Neural crest cell (in vitro differentiated cells): ENCODE measurements around the gene INPP5J. TPM values are rescaled to one million over a fixed set of nuclear protein-coding genes. Genes with fewer than 3 reads are reported as not detected.
"Not testable (repeated sequence)": the region's sequence is repeated elsewhere in the genome, so short reads cannot be mapped to it uniquely, and the experiment has no call there.

Experiments used
- DNase-seq: peaks from one replicate; pipeline ENCODE4 v3.0.0; 2021; ENCODE audit warnings: low read depth, mixed read lengths, low spot score
- H3K27ac Mint-ChIP-seq: one replicate; pipeline ENCODE4 v1.8.0; 2021; ENCODE audit warnings: mild to moderate bottlenecking, mixed read lengths; ENCODE audit not compliant: unreplicated experiment
- H3K27me3 Mint-ChIP-seq: 2 replicates; pipeline ENCODE4 v1.8.0; 2021; ENCODE audit warnings: low read depth, mild to moderate bottlenecking, mixed read lengths
- H3K36me3 Mint-ChIP-seq: 2 replicates; pipeline ENCODE4 v1.8.0; 2021; ENCODE audit warnings: low read depth, mild to moderate bottlenecking, mixed read lengths
- H3K4me1 Mint-ChIP-seq: 2 replicates; pipeline ENCODE4 v1.8.0; 2021; ENCODE audit warnings: mixed read lengths
- H3K4me3 Mint-ChIP-seq: one replicate; pipeline ENCODE4 v1.8.0; 2021; ENCODE audit warnings: mild to moderate bottlenecking, mixed read lengths
- H3K9me3 Mint-ChIP-seq: 2 replicates; pipeline ENCODE4 v1.8.0; 2021; ENCODE audit warnings: mixed read lengths
- CTCF ChIP-seq: fragments of 200-600 bp; sonication (generic); conservative IDR thresholded peaks from 2 replicates; pipeline ENCODE4 v1.5.0; 2021; ENCODE audit warnings: antibody characterized with exemption, mild to moderate bottlenecking
- total RNA-seq: library from RNA; stranded (reverse); gene quantifications from 2 replicates; pipeline ENCODE4 v1.2.1, GENCODE V29; 2021

Gene INPP5J
- total RNA-seq, 1 donor from 2014 or later: 4.7 TPM

DNA sequence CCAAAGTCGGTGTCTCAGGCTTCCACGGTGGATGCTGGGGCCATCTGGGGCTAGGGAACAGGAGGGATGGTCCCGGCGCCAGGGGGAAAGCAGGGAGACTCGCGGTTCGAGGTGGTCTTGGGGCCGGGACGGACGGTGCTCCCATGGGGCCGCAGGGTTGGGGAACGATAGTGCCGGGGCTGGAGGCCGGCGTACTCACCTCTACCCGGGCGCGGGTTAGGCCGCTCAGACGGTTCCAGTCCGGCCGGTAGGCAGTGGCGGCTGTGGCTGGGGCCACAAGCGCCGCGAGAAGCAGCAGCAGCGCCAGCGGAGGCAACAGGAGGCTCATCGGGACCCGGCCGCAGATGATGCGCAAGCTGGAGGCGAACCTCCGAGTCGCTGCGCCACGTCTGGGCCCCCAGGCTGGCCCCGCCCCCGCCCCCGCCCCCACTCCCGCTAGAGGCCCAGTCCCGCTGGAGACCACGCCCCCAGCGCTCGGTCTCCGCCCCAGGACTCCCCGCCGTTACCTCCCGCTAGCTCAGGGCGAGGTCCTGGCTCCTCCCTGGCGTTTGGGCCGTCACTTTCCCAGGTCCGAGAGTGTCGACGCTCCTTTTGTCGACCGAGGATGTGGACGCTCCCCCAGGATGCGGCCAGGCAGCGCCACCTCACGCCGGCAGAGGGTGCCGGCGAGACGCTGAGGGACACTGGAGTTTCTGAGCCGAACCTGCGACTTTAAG lies 15.4 kb upstream of the INPP5J start, which contains the start of gene SELENOM:
Gene SELENOM, minus strand, starts transcription at position 391 of the 716 bp plus-strand sequence. Its CDS starts 63 bp downstream, at position 328.
- Mint-ChIP-seq H3K27me3 (peaks cover 14% of the 10 kb centered on the region), H3K36me3 (no peaks in the 10 kb centered on the region), H3K4me1 (peaks cover 6% of the 10 kb centered on the region), H3K4me3 (peak within 1 kb of the TSS; percentile 78), H3K27ac (no peak within 1 kb of the TSS), H3K9me3 (no peaks in the 10 kb centered on the region)
- DNase-seq: peak; percentile 83
- peak; percentile 93 for TF ChIP-seq CTCF

DNA sequence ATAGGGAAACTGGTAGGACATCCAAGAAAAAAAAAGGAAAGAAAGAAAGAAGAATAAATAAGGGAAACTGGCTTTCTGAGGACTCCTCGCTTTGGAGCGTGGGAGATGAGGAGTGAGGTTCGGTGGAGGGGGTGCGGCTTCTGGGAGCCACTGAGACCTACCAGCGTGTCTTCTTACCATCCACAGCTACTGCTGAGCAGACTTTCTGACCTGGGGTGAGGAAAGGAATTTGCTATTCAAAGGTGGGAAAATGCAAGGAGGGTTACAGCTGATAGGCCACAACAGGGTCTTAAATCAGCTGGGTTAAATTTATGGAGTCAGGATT lies 14.9 kb upstream of the INPP5J start:
- peaks cover 6% of the 10 kb centered on the region for H3K4me1 Mint-ChIP-seq
- H3K27ac Mint-ChIP-seq: no peak overlapping the region
- H3K9me3 Mint-ChIP-seq: no peaks in the 10 kb centered on the region
- peaks cover 14% of the 10 kb centered on the region for H3K27me3 Mint-ChIP-seq
- peak overlapping the region; percentile 78 for H3K4me3 Mint-ChIP-seq
- DNase-seq: no peak
- peak; percentile 9 for TF ChIP-seq CTCF
- H3K36me3 Mint-ChIP-seq: no peaks in the 10 kb centered on the region

DNA sequence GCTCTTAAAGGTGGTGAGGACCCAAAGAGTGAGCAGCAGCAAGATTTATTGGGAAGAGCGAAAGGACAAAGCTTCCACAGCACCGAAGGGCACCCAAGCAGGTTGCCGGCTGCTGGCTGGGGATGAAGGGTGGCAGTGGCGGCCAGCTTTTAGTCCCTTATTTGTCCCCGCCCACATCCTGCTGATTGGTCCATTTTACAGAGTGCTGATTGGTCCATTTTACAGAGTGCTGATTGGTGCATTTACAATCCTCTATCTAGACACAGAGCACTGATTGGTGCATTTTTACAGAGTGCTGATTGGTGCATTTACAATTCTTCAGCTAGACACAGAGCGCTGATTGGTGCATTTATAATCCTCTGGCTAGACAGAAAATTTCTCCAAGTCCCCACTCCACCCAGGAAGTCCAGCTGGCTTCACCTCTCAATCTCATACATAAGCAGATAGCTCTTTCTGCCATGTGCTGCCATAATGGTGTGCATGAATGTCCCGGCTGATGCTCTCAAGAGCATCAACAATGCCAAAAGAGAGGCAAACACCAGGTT lies 10.1 kb upstream of the INPP5J start:
- DNase-seq, H3K4me3 Mint-ChIP-seq, H3K27ac Mint-ChIP-seq, H3K9me3 Mint-ChIP-seq, H3K27me3 Mint-ChIP-seq, H3K4me1 Mint-ChIP-seq, H3K36me3 Mint-ChIP-seq: not testable (repeated sequence)

DNA sequence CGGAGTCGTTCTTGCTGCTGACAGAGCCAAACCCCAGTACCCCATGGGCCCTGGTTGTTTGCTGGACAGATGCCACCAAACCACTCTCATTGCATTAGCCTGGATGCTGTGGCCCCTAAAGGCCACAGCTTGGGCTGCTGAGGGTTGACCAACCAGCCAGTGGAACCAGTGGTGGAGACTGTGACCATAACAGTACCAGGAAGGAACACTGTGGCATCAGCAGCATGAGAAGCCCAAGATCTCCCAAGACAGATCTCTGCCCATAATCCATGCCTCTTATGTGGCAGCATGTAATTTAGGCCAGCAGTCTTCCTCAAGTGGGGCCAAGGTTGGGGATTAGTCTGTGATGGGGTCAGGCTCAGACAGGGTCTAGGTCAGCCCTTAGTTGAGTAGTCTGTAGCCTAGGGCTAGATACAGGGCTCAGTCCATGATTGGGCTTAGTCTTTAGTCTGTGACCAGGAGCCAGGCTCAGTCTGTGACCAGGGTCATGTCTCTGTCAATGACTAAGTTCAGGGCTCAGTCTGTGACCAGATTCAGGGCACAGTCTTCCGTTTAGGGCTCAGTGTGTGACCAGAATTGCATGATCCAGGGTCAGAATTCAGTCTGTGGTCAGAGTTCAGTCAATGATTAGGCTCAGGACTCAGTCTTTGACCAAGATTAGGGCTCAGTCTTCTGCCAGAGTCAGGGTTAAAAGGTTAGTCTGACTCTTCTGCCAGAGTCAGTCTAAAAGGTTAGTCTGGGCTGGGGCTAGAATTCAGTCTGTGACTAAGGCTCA lies 4.5 kb upstream of the INPP5J start:
- H3K27ac Mint-ChIP-seq: no peak overlapping the region
- no peaks in the 10 kb centered on the region for H3K36me3 Mint-ChIP-seq
- TF ChIP-seq CTCF: no peak
- DNase-seq: no peak
- no peaks in the 10 kb centered on the region for H3K9me3 Mint-ChIP-seq
- peaks cover 3% of the 10 kb centered on the region for H3K4me1 Mint-ChIP-seq
- no peaks in the 10 kb centered on the region for H3K27me3 Mint-ChIP-seq
- H3K4me3 Mint-ChIP-seq: no peak overlapping the region

- peaks cover 11% of the 10 kb centered on the region for H3K4me1 Mint-ChIP-seq
- no peak overlapping the region for H3K4me3 Mint-ChIP-seq
- no peak for DNase-seq
- H3K27me3 Mint-ChIP-seq: no peaks in the 10 kb centered on the region
- H3K36me3 Mint-ChIP-seq: no peaks in the 10 kb centered on the region
- H3K9me3 Mint-ChIP-seq: no peaks in the 10 kb centered on the region
- peak overlapping the region; percentile 52 for H3K27ac Mint-ChIP-seq
- TF ChIP-seq CTCF: no peak
Measured at GRCh38 chr22:31119026-31119717, 3.6 kb upstream of the INPP5J start.
